Testis (tissue), 2 donors: ENCODE results near the gene LRRC42.

Source experiments
- POLR2A ChIP-seq: fragments of 450-650 bp; IDR thresholded peaks from one replicate; pipeline ENCODE4 v1.6.1; 2017; ENCODE audit warnings: antibody characterized with exemption, mild to moderate bottlenecking, moderate library complexity
- TF ChIP-seq, protein P1 (sequence below), 3 experiments: fragments of 450-650 bp in 2 of 3; fragments of 200-600 bp in 1 of 3; sonication (generic) in 1 of 3; IDR thresholded peaks; one replicate each; pipeline ENCODE4 v1.5.1; 2016 to 2019; ENCODE audit warnings: antibody characterized with exemption in 3 of 3, mild to moderate bottlenecking in 2 of 3, moderate library complexity in 1 of 3

DNA sequence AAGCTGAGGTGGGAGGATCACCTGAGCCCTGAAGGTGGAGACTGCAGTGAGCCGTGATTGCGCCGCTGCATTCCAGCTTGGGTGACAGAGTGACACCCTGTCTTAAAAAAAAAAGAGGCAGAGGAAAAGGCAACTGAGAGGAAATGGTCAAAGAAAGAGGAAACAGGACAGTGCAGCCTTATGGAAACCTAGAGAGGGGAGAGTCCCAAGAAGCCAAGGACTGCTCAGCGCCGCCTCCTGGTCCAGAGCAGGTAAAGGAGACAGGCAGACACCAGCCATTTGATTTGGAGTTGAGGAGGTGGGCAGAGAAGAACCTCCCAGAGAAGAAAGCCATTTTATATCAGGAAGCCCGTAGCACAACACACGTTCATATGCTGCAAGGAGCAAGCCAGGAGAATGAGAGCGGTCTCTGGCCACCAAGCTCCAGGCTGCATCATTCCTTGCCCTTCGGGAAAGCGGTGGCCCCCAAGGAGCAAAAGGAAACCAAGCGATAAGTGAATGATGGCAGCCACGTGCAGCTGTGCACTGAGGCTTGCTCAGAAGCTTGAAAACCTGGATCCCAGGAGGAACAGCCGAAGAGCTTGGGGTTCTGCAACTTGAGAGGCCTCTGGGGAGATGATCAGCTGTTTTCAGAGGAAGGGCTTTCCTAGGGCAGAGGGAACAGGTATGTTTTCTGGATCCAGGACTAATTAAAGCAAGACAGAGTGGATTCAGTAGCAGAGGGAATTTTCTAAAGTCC lies 33.7 kb downstream of the LRRC42 start:
- TF ChIP-seq, protein P1, sequence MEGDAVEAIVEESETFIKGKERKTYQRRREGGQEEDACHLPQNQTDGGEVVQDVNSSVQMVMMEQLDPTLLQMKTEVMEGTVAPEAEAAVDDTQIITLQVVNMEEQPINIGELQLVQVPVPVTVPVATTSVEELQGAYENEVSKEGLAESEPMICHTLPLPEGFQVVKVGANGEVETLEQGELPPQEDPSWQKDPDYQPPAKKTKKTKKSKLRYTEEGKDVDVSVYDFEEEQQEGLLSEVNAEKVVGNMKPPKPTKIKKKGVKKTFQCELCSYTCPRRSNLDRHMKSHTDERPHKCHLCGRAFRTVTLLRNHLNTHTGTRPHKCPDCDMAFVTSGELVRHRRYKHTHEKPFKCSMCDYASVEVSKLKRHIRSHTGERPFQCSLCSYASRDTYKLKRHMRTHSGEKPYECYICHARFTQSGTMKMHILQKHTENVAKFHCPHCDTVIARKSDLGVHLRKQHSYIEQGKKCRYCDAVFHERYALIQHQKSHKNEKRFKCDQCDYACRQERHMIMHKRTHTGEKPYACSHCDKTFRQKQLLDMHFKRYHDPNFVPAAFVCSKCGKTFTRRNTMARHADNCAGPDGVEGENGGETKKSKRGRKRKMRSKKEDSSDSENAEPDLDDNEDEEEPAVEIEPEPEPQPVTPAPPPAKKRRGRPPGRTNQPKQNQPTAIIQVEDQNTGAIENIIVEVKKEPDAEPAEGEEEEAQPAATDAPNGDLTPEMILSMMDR (IDR thresholded peaks at IDR 0.05), result no peak
- TF ChIP-seq POLR2A, result no peak
